ENCODE data around the gene PPME1.

PPME1 gene

DNA sequence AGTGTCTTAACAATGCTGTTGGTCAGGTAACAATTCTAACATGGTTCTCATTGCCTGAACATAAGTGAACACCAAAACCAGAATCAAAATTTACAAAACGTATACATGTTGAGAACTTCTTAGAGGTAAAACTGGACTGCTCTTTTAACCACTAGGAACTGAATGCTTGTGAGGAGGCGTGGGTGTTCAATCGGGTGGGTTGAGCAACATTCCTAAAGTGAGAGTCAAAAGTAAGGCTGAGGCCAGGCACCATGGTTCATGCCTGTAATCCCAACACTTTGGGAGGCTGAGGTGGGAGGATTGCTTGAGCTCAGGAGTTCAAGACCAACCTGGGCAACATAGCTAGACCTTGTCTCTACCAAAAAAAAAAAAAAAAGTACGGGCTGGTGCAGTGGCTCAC, 11.5 kb downstream of the PPME1 start:
- no CpG with 5 or more reads among the region's 4 CpGs for WGBS (ENCODE audit: extremely low coverage, insufficient coverage, insufficient read length)
- H3K4me2 ChIP-seq (ENCODE audit: low read length), result no peak overlapping the region
- no peak overlapping the region for H2AFZ ChIP-seq (ENCODE audit: insufficient read depth, low read length, poor library complexity)

DNA sequence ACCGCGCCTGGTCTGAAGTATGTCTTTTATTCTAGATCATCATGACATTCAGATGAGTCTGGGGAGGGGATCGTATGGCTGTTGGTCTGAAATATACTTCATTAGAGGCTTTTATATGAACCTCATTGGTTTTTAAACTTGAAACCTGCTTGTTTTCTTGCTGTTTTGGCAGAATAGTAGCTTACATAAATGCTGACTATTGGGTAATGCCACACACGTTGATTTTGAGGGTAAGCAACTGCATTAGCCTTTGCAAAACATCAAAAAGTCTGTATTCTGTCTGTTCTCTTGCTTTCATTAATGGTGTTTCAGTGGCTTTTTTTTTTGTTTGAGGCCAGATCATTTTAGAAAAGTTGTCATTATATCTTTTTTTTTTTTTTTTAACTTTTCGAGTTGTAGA, 14.2 kb downstream of the PPME1 start:
- Histone ChIP-seq H2BK5ac (ENCODE audit: low read depth, low read length, poor library complexity) (no peak overlapping the region), H3K4me1 (ENCODE audit: control insufficient read depth in 1 of 2, insufficient read depth in 2 of 2, low read length in 2 of 2) (peaks cover 0 to 4% of the 10 kb centered on the region in 2 experiments), H3K23ac (ENCODE audit: low read length) (no peak overlapping the region), H3K36me3 (ENCODE audit: control insufficient read depth in 1 of 2, insufficient read depth in 2 of 2, low read length in 2 of 2) (peaks cover 2% of the 10 kb centered on the region in 2 experiments), H3K14ac (ENCODE audit: low read length) (no peak overlapping the region), H3K27me3 (ENCODE audit: insufficient read depth, low read length) (no peaks in the 10 kb centered on the region), H3K18ac (ENCODE audit: low read length) (no peak overlapping the region), H3K27ac (ENCODE audit: low read depth, low read length) (no peak overlapping the region), H4K12ac (ENCODE audit: low read depth, low read length) (no peak overlapping the region), H2AFZ (ENCODE audit: insufficient read depth, low read length, poor library complexity) (no peak overlapping the region), H3K4me3 (ENCODE audit: low read depth, low read length) (no peak overlapping the region), H4K91ac (ENCODE audit: low read depth, low read length) (no peak overlapping the region), H4K8ac (ENCODE audit: low read depth, low read length) (no peak overlapping the region), H2BK120ac (ENCODE audit: insufficient read depth, low read length, poor library complexity) (no peak overlapping the region), H3K79me1 (ENCODE audit: low read length) (no peaks in the 10 kb centered on the region), H3K4me2 (ENCODE audit: low read length) (no peak overlapping the region), H3K79me2 (ENCODE audit: control insufficient read depth, insufficient read depth, low read length, poor library complexity) (peaks cover 2% of the 10 kb centered on the region), H3K9me3 (ENCODE audit: insufficient read depth, low read depth, low read length) (no peaks in the 10 kb centered on the region), H2AK5ac (ENCODE audit: low read length) (no peak overlapping the region), H3K9ac (ENCODE audit: low read length) (no peak overlapping the region), H2BK12ac (ENCODE audit: low read length) (no peak overlapping the region), H3K4ac (ENCODE audit: low read depth, low read length) (no peak overlapping the region)
- WGBS (ENCODE audit: extremely low coverage, insufficient coverage, insufficient read length), result no CpG with 5 or more reads among the region's 5 CpGs
- no peak for DNase-seq

More for the DNA sequence above, 11.5 kb downstream of the PPME1 start:
- H3K4me3 ChIP-seq (ENCODE audit: low read depth, low read length), result no peak overlapping the region
- H4K12ac ChIP-seq (ENCODE audit: low read depth, low read length), result peak overlapping the region; percentile 18
- H3K9me3 ChIP-seq (ENCODE audit: insufficient read depth, low read depth, low read length), result no peaks in the 10 kb centered on the region
- H3K36me3 ChIP-seq (ENCODE audit: control insufficient read depth in 1 of 2, insufficient read depth in 2 of 2, low read length in 2 of 2), result no peaks in the 10 kb centered on the region
- peak overlapping the region; percentile 65 for H3K18ac ChIP-seq (ENCODE audit: low read length)
- DNase-seq, result peak; percentile 65 to 75
- no peak overlapping the region for H4K91ac ChIP-seq (ENCODE audit: low read depth, low read length)
- H3K9ac ChIP-seq (ENCODE audit: low read length), result no peak overlapping the region
- H3K79me2 ChIP-seq (ENCODE audit: control insufficient read depth, insufficient read depth, low read length, poor library complexity), result peaks cover 2% of the 10 kb centered on the region
- H3K27me3 ChIP-seq (ENCODE audit: insufficient read depth, low read length), result no peaks in the 10 kb centered on the region
- H3K4me1 ChIP-seq (ENCODE audit: control insufficient read depth in 1 of 2, insufficient read depth in 2 of 2, low read length in 2 of 2), result peaks cover 0 to 4% of the 10 kb centered on the region in 2 experiments
- no peak overlapping the region for H2AK5ac ChIP-seq (ENCODE audit: low read length)
- no peak overlapping the region for H2BK5ac ChIP-seq (ENCODE audit: low read depth, low read length, poor library complexity)
- no peak overlapping the region for H2BK12ac ChIP-seq (ENCODE audit: low read length)
- H4K8ac ChIP-seq (ENCODE audit: low read depth, low read length), result no peak overlapping the region
- no peak overlapping the region for H3K27ac ChIP-seq (ENCODE audit: low read depth, low read length)
- H3K23ac ChIP-seq (ENCODE audit: low read length), result no peak overlapping the region
- no peak overlapping the region for H3K14ac ChIP-seq (ENCODE audit: low read length)
- H2BK120ac ChIP-seq (ENCODE audit: insufficient read depth, low read length, poor library complexity), result no peak overlapping the region
- H3K4ac ChIP-seq (ENCODE audit: low read depth, low read length), result peak overlapping the region; percentile 27
- no peaks in the 10 kb centered on the region for H3K79me1 ChIP-seq (ENCODE audit: low read length)

DNA sequence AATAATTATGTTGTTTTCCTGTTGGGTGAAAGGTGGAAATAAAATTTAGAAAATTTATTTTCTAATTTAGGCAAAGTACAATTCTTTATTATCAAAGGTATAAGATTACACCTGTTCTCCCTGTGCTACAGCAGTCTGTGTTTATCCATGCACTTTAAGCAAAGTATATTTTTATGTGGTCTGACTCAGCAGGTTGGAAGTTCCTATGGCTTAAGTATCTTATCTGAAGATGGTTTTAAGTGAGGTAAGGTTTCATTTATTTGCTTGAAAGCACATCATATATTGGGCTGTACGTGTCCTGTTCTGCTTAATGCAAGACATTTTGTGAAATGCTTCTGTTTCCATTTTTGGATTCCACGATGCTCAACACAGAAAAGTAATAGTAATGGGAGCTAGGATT, 14.6 kb downstream of the PPME1 start:
- H3K27ac ChIP-seq (ENCODE audit: low read depth, low read length), result no peak overlapping the region
- no CpG with 5 or more reads among the region's 2 CpGs for WGBS (ENCODE audit: extremely low coverage, insufficient coverage, insufficient read length)
- no peak overlapping the region for H3K23ac ChIP-seq (ENCODE audit: low read length)
- no peak overlapping the region for H4K8ac ChIP-seq (ENCODE audit: low read depth, low read length)
- peaks cover 2% of the 10 kb centered on the region for H3K79me2 ChIP-seq (ENCODE audit: control insufficient read depth, insufficient read depth, low read length, poor library complexity)
- no peak overlapping the region for H3K4ac ChIP-seq (ENCODE audit: low read depth, low read length)
- no peak overlapping the region for H3K9ac ChIP-seq (ENCODE audit: low read length)
- no peaks in the 10 kb centered on the region for H3K79me1 ChIP-seq (ENCODE audit: low read length)
- peak in 1 of 2 donors; percentile 36 for DNase-seq
- no peak overlapping the region for H2BK5ac ChIP-seq (ENCODE audit: low read depth, low read length, poor library complexity)
- no peak overlapping the region for H2BK120ac ChIP-seq (ENCODE audit: insufficient read depth, low read length, poor library complexity)
- H3K4me2 ChIP-seq (ENCODE audit: low read length), result no peak overlapping the region
- no peaks in the 10 kb centered on the region for H3K9me3 ChIP-seq (ENCODE audit: insufficient read depth, low read depth, low read length)
- H3K18ac ChIP-seq (ENCODE audit: low read length), result no peak overlapping the region
- no peak overlapping the region for H4K12ac ChIP-seq (ENCODE audit: low read depth, low read length)
- H2AFZ ChIP-seq (ENCODE audit: insufficient read depth, low read length, poor library complexity), result no peak overlapping the region
- no peaks in the 10 kb centered on the region for H3K27me3 ChIP-seq (ENCODE audit: insufficient read depth, low read length)
- H2AK5ac ChIP-seq (ENCODE audit: low read length), result no peak overlapping the region
- peaks cover 0 to 4% of the 10 kb centered on the region in 2 experiments for H3K4me1 ChIP-seq (ENCODE audit: control insufficient read depth in 1 of 2, insufficient read depth in 2 of 2, low read length in 2 of 2)
- H2BK12ac ChIP-seq (ENCODE audit: low read length), result no peak overlapping the region
- H3K36me3 ChIP-seq (ENCODE audit: control insufficient read depth in 1 of 2, insufficient read depth in 2 of 2, low read length in 2 of 2), result peaks cover 2% of the 10 kb centered on the region in 2 experiments
- no peak overlapping the region for H3K14ac ChIP-seq (ENCODE audit: low read length)
- no peak overlapping the region for H3K4me3 ChIP-seq (ENCODE audit: low read depth, low read length)
- no peak overlapping the region for H4K91ac ChIP-seq (ENCODE audit: low read depth, low read length)

DNA sequence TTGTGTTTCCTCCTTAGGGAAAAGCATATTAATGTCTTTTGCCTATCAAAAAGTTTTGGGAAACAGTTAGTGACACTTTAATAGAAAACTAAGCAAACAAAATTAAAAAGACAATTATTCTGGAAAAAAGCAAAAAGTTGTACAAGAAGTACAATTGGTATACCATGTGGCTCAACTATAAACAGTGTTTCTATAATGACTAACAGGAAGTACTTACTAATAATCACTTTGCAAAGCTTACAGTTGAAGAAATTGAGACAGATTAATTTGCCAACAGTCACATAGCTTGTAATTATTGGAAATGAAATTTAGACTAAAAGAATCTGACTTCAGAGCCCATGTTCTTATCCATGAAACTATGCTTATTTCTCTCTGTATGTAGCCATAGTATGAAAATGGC, 24.7 kb downstream of the PPME1 start:
- Histone ChIP-seq H3K4me1 (ENCODE audit: control insufficient read depth in 1 of 2, insufficient read depth in 2 of 2, low read length in 2 of 2) (peaks cover 0 to 1% of the 10 kb centered on the region in 2 experiments), H2AFZ (ENCODE audit: insufficient read depth, low read length, poor library complexity) (no peak overlapping the region)
- no peak for DNase-seq

More for the DNA sequence above, 24.7 kb downstream of the PPME1 start:
- Histone ChIP-seq H3K18ac (ENCODE audit: low read length) (no peak overlapping the region), H2BK120ac (ENCODE audit: insufficient read depth, low read length, poor library complexity) (no peak overlapping the region), H3K9ac (ENCODE audit: low read length) (no peak overlapping the region), H3K79me2 (ENCODE audit: control insufficient read depth, insufficient read depth, low read length, poor library complexity) (no peaks in the 10 kb centered on the region), H2BK5ac (ENCODE audit: low read depth, low read length, poor library complexity) (no peak overlapping the region), H3K4me2 (ENCODE audit: low read length) (no peak overlapping the region), H3K23ac (ENCODE audit: low read length) (no peak overlapping the region), H3K79me1 (ENCODE audit: low read length) (no peaks in the 10 kb centered on the region), H3K14ac (ENCODE audit: low read length) (no peak overlapping the region), H4K12ac (ENCODE audit: low read depth, low read length) (no peak overlapping the region), H3K4ac (ENCODE audit: low read depth, low read length) (no peak overlapping the region), H4K91ac (ENCODE audit: low read depth, low read length) (no peak overlapping the region), H2BK12ac (ENCODE audit: low read length) (no peak overlapping the region), H3K4me3 (ENCODE audit: low read depth, low read length) (no peak overlapping the region), H4K8ac (ENCODE audit: low read depth, low read length) (no peak overlapping the region), H3K36me3 (ENCODE audit: control insufficient read depth in 1 of 2, insufficient read depth in 2 of 2, low read length in 2 of 2) (peaks cover 6 to 9% of the 10 kb centered on the region in 2 experiments), H3K9me3 (ENCODE audit: insufficient read depth, low read depth, low read length) (peaks cover 5% of the 10 kb centered on the region), H3K27ac (ENCODE audit: low read depth, low read length) (no peak overlapping the region), H2AK5ac (ENCODE audit: low read length) (no peak overlapping the region), H3K27me3 (ENCODE audit: insufficient read depth, low read length) (no peaks in the 10 kb centered on the region)

Measured in trophoblast cell (in vitro differentiated cells and primary cell).